HG02870 (cell line): ENCODE results near the gene TIMM17B.
A peak's percentile ranks its signal among the peaks of the same experiment; 100 is the strongest.

Experiments
- ATAC-seq: cut with Tn5 transposase; IDR thresholded peaks from one replicate; pipeline ENCODE4 v1.9.1; 2021; ENCODE audit warnings: mild to moderate bottlenecking, moderate library complexity; ENCODE audit not compliant: unreplicated experiment

The TIMM17B gene

GRCh38 chrX:48897625-48898306 is at the start of gene TIMM17B, which contains the start of gene PQBP1:
TSS of gene TIMM17B (minus strand) at chrX:48897768. CDS start at chrX:48897749, 19 bp downstream.
TSS of gene PQBP1 (plus strand) at chrX:48897930. CDS start at chrX:48898510, 580 bp downstream.
- peak; percentile 86 for ATAC-seq

- no peak for ATAC-seq
Measured at GRCh38 chrX:48945517-48946348, 48.2 kb upstream of the TIMM17B start.

- ATAC-seq = no peak
Measured at GRCh38 chrX:48942895-48943294, 45.3 kb upstream of the TIMM17B start.

- ATAC-seq = no peak
Measured at GRCh38 chrX:48940404-48940955, 42.9 kb upstream of the TIMM17B start.

GRCh38 chrX:48939524-48940228 is 42.1 kb upstream of the TIMM17B start:
- no peak for ATAC-seq

GRCh38 chrX:48938721-48939425 is 41.3 kb upstream of the TIMM17B start:
- peak; percentile 52 for ATAC-seq

GRCh38 chrX:48937054-48937907 is 39.7 kb upstream of the TIMM17B start:
- ATAC-seq = peak; percentile 45

GRCh38 chrX:48936429-48937053 is 39.0 kb upstream of the TIMM17B start:
- ATAC-seq = no peak

GRCh38 chrX:48935301-48935670 is 37.7 kb upstream of the TIMM17B start:
- no peak for ATAC-seq

- no peak for ATAC-seq
Measured at GRCh38 chrX:48934581-48935300, 37.2 kb upstream of the TIMM17B start.

- peak; percentile 30 for ATAC-seq
Measured at GRCh38 chrX:48933757-48934156, 36.2 kb upstream of the TIMM17B start.

GRCh38 chrX:48927736-48928382 is 30.3 kb upstream of the TIMM17B start:
- no peak for ATAC-seq

GRCh38 chrX:48927123-48927522 is 29.6 kb upstream of the TIMM17B start:
- ATAC-seq = no peak

- ATAC-seq = no peak
Measured at GRCh38 chrX:48924270-48924669, 26.7 kb upstream of the TIMM17B start.

GRCh38 chrX:48923771-48924170 is 26.2 kb upstream of the TIMM17B start:
- no peak for ATAC-seq

- no peak for ATAC-seq
Measured at GRCh38 chrX:48920718-48921104, 23.1 kb upstream of the TIMM17B start.

- ATAC-seq = no peak
Measured at GRCh38 chrX:48919947-48920717, 22.6 kb upstream of the TIMM17B start.
